NCI-H82 (cell line): ENCODE results near the gene FARS2.

ENCODE experiments used
- DNase-seq: peaks from one replicate; lab custom pipeline; 2025; lab: John Stamatoyannopoulos, UW

Gene FARS2

DNA sequence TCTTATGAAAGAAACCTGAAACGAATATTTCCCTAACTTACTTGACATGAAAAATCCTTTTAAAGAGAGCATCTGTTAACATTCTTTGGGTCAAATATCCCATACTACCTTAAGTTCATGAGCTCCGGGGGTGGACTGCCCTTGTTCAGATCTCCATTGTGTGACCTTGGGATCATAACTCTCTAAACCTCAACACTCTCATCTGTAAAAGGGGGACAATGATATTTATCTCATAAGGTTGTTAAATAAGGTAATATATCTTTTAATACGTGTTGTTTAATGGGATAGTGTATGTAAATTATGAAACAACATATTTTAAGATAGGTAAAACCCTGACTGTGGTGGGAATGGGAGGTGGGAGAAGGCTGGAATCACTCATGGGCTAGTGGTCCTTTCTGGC is 326.3 kb downstream of the FARS2 start:
- DNase-seq = no peak

DNA sequence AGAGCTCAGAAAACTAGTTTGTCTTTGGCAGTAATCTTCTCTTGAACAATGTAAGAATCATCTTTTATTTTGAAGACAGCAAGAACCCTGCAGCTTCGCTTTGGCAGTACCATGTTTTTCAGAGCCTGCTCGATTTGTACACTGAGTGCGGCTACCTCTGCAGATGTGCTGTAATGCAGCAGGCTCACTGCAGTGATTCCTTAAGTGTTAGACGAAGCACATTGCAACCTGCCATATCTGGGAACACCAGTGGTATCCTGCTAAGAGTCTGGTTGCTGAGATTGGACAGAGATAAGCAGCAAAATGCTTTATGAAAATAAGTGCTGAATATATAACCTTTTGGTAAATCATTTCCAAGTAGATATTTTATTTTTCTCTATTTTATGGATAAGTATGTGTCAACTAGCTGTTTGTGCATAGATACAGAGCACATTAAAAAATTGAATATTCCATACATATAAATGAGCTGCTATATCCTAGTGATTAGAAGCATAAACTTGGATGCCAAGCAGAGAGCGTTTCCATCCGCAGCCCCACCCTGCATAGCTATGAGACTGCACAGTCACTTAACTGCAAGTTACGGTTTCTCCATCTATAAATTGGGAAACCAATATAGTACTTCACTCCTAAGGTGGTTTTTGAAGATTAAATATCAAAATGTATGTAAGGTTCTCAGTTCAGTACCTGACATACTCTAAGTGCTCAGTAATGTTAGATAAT is 328.3 kb downstream of the FARS2 start:
- no peak for DNase-seq

DNA sequence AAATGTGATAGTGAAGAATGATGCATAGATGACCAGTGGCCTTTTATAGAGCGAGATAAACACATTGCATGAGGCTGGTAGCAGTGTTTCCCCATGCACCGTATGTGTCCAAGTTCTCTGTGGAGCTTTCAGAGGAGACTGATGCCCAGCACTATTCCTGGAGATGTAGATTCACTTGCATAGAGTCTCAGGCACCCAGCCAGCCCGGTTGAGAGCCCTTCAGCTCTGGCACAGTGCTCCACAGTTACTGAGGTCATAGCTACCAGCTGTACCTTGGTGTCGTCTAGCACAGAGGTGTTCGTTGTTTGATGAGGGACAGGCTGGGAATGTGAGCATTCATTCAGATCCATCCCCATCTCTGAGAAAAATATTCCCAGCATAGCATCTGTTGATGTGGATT is 328.9 kb downstream of the FARS2 start:
- no peak for DNase-seq

DNA sequence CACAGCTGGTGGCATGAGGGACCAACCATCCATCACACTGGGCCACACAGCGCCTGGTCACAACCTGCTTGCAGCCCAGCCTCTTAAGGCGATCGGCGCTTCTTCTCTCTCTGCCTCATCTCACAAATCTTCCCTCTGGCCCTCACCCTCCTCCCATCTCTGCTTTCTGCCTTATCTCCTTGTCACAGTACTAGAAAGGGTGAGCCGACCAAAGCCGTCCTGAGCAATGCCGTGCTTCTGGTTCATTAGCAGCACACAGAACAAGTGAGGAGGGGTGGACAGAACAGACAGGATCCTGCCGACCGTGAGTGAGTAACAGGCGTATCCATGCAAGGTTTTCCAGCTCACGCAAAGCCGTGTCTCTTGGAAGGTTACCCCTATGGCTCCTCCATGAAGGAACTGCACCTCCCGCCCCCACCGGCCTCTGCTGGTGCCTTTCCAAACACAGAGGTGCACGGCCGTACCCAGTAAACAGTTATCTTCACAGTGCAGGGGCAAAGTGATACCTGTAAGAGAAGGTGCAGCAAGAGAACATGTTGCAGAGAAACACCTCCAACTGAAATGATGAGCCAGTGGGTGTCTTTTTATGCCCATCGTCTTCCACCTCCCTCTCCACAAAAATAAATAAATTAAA is 331.7 kb downstream of the FARS2 start:
- DNase-seq = peak; percentile 52

DNA sequence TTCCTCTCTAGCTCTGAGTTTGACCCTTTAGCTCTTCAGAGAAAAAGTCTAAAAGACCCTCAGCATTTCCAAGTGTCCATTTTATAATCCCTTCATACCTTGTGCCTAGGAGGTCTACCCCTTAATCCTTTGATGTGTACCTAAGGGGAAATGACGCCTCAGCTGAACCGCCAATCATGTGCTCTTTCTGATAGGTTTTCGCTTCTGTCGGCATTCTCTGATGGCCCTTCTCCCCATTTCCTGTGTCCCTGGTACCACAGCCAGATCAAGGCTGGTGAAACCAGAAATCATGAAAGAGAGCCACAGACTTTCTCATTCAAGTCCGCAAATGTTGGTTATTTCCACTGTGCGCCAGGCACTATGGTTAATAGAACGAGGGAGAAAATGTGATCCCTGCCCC is 333.9 kb downstream of the FARS2 start:
- no peak for DNase-seq

DNA sequence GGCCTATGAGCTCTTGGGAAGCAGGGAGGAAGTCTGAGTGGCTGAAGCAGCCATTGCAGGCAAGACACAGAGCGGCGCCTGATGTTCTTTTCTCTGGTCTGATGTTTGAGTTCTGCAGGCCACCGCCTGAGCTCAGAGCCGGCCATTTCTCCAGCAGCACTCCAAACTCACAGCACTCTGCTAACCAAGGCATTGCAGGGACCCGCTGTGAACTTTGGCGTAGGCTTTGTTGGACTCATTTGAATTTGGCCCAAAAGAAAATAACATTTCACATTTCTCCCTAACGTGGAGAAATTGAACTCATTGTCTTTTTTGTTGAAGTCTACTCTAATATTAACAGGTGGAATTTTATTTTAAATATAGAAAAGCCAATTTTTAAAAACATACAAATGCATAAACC is 336.1 kb downstream of the FARS2 start:
- no peak for DNase-seq

DNA sequence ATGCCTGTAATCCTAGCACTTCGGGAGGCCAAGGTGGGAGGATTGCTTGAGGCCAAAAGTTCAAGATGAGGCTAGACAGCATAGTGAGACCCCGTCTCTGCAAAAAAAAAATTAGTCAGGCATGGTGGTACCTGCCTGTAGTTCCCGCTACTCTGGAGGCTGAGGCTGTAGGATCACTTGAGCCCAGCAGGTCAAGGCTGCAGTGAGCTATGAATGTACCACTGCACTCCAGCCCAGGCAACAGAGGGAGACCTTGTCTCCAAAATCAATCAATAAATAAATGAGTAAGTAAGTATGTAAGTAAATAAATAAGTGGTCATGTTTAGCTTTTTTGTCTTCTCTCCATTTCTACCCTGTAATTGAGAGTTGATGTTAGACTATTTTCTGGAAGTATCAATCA is 336.8 kb downstream of the FARS2 start:
- no peak for DNase-seq

DNA sequence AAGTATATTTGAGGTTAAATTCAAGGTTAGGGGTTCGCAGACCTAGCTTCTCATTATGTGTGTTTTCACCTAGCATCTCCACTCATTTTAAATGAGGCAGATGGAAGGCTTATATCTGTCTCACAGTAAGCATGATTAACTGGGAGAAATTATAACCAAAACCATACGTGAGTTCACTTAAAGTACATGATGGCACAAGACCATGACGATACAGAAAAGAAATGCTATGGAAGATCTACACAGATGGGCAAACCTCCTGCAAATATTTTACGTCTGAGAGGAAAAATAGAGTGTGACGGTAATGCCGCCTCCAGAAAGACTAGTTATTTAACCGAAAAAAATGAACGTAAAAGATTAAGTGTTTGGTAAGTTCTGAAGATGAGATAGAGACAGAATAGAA is 337.8 kb downstream of the FARS2 start:
- peak; percentile 18 for DNase-seq

DNA sequence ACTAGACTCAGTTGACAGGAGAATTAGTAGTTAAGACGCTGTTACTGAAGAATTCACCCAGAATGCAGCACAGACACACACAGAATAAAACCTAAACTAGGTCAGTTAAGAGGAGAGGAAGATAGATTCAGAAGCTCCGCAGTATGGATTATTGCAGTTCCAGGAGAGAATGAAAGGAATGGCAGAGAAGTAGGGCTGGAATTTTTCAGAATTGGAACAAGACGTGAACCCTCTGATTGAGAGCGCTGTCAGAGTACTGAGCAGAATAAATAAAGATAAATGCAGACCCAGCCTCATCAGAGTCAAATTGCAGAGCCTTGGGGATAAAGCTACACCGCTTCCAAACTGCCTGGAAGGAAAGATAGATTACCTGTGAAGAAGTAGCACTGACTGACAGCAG is 344.6 kb downstream of the FARS2 start:
- DNase-seq = no peak

DNA sequence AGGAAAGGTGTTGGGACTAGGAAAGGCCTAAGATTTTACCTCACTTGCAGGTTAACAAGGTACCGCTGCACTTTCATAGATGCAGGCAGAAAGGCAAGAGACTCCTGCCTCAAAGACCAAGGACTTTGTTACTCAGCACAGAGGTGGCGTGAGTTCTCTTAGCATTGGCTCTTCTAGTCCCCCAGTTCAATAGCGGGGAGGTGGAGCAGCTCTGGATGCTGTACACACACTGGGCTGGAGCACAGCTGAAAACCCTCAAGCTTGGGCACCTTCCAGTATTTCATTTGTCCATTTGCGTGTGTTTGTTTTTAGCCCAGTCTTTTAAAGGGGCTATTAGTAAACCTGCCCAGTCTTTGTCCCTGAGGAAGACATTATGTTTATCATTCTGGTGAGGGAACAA is 345.2 kb downstream of the FARS2 start:
- DNase-seq = no peak

DNA sequence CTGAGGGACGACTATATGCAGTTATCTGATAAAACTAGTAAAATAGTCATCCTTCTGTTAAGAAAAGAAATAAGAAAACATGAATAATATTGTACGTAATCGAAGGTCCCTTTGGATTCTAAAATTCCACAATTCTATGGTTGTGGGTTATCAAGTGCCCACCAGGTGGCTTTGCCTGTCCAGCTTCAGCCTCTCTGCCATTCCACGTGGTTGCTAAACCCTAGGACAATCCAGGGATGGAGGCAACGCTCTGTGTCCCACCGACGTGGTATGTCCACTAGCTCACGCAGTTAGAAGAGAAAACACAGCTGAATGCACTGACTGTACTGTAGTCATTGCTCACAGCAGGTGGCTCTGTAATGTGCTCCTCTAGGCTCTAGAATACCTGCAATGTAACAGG is 349.3 kb downstream of the FARS2 start:
- DNase-seq = no peak

DNA sequence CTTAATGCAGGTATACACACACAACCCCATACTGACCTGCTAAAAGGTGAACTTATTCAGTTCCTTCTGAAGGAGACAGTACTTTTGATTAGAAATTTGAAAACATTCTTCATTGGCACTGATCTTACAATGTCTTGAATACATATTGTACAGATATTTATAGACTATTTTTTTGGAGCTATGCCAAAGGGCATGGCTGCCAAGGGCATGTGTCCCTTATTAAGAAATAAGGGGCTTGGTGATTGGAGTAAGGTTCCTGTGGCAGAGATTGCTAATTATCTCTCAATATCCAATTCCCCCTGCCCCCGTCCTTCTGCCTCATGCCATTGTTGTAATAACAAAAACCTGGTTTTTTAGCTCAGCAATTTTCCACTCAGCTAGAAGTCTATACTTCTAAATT is 355.9 kb downstream of the FARS2 start:
- DNase-seq = no peak

DNA sequence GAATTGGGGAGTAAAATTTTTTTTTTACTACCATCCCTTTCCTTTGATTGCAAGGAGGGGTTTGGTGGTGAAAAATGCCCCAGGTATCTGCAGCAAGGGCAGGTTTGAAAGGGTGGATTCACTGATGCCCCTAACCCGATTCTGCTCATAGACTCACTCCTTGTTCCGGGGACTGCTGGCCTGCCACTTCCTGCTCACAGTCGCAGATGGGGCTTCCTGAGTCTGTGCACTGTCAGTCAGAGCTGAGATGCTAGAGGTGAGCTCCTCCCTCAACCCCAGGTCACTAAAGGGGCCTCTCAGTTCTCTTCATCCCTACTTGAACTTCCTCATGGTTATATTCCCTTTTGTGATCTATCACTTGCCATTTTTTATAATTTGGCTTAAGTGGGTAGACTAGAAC is 357.9 kb downstream of the FARS2 start:
- no peak for DNase-seq

DNA sequence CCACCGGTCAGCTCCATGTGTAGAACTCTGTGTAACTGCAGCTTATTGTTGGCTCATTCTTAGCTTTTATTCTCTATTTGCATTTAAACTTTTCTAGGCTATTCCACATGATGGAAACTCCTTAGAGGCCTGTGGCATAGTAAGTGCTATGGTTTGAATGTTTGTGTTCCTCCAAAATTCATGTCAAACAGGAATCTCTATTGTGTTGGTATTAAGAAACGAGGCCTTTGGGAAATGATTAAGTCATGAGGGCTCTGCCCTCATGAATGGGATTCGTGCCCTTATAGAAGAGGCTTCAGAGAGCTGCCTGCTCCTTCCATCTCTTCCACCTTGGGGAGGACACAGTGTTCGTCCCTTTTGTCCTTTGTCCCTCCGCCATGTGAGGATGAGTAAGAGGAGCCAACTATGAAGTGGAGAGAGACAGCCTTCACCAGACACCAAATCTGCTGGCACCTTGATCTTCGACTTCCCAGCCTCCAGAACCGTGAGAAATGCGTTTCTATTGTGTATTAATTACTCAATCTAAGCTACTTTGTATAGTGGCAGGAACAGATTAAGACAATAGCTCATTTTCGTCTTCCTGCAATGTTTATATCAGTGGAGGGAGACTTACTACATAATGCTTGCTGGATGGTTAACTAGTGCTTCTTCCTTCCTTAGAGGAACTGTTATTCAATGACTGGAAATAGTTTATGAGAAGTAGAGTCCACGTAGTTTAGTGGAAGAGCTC is 361.1 kb downstream of the FARS2 start:
- no peak for DNase-seq

DNA sequence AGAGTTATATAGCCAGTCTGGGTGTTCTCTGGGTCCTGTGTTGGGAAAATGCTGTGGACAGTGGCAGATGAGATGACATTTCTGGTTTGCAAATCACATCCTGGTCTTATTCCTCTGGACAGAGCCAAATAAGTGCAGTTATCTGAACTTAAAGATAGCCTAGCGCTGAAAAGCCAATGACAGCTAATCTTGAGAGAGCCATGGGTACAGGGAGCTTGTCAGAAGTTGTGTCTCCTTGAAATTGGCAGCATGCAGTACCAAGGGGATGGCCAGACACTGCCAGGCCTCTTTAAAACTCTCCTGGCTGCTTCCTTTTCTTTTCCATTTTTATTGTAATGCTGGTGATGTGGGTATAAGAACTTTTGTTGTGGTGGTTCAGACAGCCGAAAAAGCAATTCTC is 362.5 kb downstream of the FARS2 start:
- DNase-seq = no peak

DNA sequence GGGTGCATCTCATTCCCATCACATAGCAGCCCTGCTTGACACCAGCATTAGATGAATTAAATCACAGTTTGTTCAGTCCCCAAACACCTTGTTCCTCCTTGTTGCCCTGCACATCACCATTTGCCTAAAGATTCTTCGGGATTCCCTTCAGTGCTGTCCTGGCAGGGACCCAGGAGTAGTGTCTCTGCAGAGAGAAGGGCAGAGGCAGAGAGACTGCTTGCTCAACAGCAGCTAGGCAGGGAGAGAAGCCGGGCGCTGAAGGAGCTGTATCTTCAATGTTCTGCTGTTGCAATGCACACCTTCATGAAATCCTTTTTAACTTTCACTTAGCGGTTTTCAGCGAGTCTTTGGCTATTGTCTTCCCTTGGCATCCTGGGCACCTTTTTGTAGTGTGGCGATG is 362.9 kb downstream of the FARS2 start:
- no peak for DNase-seq

DNA sequence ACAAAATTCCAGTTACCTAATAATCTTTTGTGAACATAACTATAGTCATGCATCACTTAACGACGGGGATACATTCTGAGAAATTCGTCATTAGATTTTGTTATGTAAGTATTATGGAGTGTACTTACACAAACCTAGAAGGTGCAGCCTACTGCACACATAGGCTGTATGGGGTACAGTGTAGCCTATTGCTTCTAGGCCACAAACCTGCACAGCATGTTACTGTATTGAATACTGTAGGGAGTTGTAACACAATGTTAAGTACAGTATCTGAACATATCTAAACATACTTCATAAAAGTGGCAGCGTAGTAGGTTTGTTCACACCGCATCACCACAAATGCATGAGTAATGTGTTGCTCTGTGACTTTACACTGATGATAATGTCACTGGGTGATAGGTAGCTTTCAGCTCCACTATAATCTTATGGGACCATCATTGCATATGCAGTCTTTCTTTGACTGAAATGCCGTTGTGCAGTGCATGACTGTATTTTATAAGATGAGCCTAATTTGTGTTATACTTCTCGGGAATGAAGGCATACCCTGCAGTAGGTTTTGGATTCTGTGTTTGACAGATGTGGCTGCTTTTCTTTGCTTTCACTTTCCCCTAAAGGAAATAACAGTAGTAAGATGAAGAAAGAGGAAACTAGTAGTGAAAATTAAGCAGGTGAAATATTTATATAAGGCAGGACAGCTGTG is 365.6 kb downstream of the FARS2 start:
- no peak for DNase-seq

DNA sequence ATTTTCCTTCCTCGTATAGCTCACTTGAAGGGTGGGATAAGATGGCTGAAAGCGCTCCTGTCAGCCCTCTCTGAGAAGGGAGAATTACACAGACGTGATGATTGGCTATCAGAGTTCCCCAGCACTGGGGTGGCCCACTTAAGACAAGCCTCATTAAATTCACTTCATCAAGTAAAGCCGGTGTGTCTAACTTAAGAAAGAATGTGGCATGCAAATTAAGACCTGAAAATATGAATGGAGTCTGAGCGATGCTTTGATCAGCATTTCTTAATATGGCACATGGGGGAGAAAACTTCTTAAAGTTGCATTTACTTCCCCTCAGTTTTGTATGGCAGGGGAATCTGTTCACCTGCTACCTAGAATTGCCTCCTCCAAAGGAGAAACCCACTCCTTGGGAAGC is 369.3 kb downstream of the FARS2 start:
- DNase-seq = no peak

DNA sequence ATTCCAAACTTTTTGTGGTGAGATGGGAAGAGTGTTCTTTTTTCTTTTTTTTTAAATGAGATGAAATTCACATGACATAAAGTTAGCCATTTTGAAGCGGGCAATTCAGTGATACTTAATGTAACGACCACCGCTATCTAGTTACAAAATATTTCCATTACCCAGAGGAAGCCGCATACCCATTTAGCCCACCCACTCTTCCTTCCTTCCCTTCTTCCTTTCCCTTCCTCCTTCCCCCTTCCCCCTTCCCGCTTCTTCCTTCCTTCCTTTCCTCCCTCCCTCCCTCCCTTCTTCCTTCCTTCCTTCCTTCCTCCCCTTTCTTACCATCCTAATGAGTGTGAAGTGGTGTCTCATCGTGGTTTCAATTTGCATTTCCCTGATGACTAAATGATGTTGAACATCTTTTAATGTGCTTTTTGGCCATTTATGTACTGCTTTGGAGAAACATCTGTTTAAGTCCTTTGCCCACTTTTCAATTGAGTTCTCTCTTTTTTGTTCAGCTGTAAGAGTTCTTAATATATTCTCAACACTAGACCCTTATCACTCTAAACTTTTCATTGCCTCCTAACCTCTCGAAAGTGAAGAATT is 371.1 kb downstream of the FARS2 start:
- DNase-seq = no peak

DNA sequence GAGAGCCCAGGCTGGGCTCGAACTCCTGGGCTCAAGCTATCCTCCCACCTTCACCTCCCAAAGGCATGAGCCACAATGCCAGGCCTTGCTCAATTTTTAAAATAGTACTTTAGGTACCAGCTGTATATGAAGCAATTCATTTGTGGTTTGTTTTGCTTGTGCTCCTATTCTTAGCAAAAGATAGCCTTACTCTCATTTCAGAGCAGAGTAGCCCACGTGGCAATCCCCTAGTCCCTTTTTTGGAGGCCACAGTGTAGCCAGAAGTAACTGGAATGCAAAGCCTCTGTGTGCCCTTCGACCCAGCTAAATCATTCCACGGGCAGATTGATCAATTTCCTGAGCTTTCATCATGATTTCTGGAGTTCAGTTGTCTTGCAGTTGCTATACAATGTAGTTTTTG is 373.2 kb downstream of the FARS2 start:
- DNase-seq = no peak

DNA sequence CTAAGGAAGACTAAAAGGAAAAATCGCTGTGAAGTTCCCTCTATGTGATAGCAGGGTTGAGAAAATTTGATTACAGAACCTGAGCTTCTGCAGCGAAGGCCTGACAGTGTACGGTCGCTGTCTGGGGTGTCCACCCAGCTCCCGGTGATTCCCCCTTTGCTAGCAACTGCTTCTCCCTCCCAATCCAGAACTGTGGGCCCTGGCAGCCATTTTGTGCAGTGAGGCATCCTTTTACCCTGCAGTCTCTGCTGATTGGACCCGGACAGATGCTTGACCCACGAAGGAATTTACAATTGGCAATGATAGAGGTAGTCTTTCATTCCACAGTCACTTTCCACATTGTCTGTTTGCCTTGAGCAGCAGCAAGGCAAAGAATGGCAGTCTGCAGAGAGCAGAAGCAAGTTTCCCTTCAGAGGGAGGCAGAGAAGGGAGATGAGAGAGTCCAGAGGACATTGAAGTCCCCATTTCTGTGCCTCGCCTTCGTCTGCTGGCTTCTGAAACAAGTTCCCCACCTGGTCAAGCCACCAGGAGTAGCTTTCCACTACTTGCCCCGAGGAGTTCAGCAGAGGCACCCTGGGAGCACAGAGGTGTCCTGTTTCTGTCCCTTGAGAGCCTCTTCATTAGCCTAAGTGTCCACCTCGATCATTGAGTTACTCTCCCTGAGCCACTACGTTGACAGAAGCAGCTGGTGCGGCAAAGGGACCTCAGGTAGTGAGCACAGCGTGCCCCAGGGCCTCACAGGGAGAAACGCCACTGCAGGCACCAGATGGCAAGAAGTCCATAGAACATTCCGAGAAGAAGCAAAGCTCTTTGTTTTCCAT is 375.1 kb downstream of the FARS2 start:
- DNase-seq = peak; percentile 46

DNA sequence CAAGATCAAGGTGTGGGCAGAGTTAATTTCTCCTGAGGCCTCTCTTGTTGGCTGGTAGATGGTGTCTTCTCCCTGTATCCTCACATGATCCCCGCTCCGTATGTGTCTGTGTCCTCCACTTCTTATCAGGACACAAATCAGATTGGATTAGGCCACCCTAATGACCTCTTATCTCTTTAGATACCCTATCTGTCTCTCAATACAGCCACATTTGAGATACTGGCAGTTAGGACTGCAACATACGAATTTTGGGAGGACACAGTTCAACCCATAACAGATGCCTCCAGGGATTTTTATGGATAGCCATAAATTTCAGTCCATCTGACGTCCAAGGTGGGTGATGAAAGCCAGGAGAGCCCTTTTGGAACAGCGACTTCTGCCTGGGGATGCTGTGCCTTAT is 376.4 kb downstream of the FARS2 start:
- peak; percentile 73 for DNase-seq
